ENCODE results near the gene PILRA. TPM values are rescaled to one million over a fixed set of nuclear protein-coding genes. Genes with fewer than 3 reads are reported as not detected.

Gene PILRA
- total and polyA plus RNA-seq, 12 donors, result 3.2 to 18.9 (median 12.0) TPM

GRCh38 chr7:100429637-100430492, 56.6 kb downstream of the PILRA start, which contains the start of gene MEPCE:
Gene MEPCE (plus strand): TSS chr7:100429831. CDS start chr7:100430019, 188 bp downstream.
- Histone ChIP-seq H3K4me3 (peak within 1 kb of the TSS; percentile 86 to 99 (median 96)), H3K4me1 (replicated peaks in 1 of 2) (peaks cover 22 to 50% of the 10 kb centered on the region in 2 donors), H3K27ac (peak within 1 kb of the TSS; percentile 95 to 100 (median 98)), H3K9me3 (replicated peaks in 1 of 3) (no peaks in the 10 kb centered on the region), H3K27me3 (no peaks in the 10 kb centered on the region), H3K36me3 (replicated peaks in 1 of 2) (peaks cover 0 to 28% of the 10 kb centered on the region in 2 donors)
- WGBS, 4 donors, result 0 to 1% (median 0%) methylated on average over 1 to 95 of the region's 95 CpGs
- TF ChIP-seq, protein P1, sequence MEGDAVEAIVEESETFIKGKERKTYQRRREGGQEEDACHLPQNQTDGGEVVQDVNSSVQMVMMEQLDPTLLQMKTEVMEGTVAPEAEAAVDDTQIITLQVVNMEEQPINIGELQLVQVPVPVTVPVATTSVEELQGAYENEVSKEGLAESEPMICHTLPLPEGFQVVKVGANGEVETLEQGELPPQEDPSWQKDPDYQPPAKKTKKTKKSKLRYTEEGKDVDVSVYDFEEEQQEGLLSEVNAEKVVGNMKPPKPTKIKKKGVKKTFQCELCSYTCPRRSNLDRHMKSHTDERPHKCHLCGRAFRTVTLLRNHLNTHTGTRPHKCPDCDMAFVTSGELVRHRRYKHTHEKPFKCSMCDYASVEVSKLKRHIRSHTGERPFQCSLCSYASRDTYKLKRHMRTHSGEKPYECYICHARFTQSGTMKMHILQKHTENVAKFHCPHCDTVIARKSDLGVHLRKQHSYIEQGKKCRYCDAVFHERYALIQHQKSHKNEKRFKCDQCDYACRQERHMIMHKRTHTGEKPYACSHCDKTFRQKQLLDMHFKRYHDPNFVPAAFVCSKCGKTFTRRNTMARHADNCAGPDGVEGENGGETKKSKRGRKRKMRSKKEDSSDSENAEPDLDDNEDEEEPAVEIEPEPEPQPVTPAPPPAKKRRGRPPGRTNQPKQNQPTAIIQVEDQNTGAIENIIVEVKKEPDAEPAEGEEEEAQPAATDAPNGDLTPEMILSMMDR (IDR thresholded peaks at IDR 0.05), result no peak
- TF ChIP-seq POLR2A (IDR thresholded peaks at IDR 0.05), result peak; percentile 45 to 51
- DNase-seq, result peak; percentile 95 to 99 (median 97)
- intact Hi-C loops (cut with DNase I), result no loop called here

DNA sequence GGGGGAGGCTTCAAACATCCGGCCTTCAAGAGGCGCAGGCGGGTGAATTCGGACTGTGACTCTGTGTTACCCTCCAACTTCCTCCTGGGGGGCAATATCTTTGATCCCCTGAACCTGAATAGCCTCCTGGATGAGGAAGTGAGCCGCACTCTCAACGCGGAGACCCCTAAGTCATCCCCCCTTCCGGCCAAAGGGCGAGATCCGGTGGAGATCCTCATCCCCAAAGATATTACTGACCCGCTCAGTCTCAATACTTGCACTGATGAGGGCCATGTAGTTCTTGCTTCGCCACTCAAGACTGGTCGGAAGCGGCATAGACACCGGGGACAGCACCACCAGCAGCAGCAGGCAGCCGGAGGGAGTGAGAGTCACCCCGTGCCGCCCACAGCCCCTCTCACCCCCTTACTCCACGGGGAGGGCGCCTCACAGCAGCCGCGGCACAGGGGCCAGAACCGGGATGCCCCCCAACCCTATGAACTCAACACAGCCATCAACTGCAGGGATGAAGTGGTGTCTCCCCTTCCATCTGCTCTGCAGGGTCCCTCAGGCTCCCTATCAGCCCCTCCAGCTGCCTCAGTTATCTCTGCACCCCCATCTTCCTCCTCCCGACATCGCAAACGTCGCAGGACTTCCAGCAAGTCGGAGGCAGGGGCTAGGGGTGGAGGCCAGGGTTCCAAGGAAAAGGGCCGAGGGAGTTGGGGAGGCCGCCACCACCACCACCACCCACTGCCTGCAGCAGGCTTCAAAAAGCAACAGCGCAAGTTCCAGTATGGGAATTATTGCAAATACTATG, 57.4 kb downstream of the PILRA start:
- Histone ChIP-seq H3K27ac (peak overlapping the region in 4 of 5 donors; percentile 97 to 100 (median 99)), H3K27me3 (no peaks in the 10 kb centered on the region), H3K36me3 (replicated peaks in 1 of 2) (peaks cover 0 to 29% of the 10 kb centered on the region in 2 donors), H3K4me1 (replicated peaks in 1 of 2) (peaks cover 29 to 57% of the 10 kb centered on the region in 2 donors), H3K4me3 (peak overlapping the region in 3 of 4 donors; percentile 86 to 99 (median 92)), H3K9me3 (replicated peaks in 1 of 3) (no peaks in the 10 kb centered on the region)
- 20 to 28% (median 22%) methylated on average over 24 to 31 of the region's 31 CpGs for WGBS, 4 donors
- intact Hi-C loops (cut with DNase I), result no loop called here
- peak in 3 of 7 donors; percentile 44 to 54 (median 50) for DNase-seq
- TF ChIP-seq, protein P1 (IDR thresholded peaks at IDR 0.05), result no peak
- no peak for TF ChIP-seq POLR2A (IDR thresholded peaks at IDR 0.05)

GRCh38 chr7:100431286-100431735, 58.0 kb downstream of the PILRA start:
- no peaks in the 10 kb centered on the region for H3K27me3 ChIP-seq
- WGBS, 4 donors, result 87 to 94% (median 91%) methylated on average over 8 to 23 of the region's 23 CpGs
- no peaks in the 10 kb centered on the region for H3K9me3 ChIP-seq (replicated peaks in 1 of 3)
- intact Hi-C loops (cut with DNase I), result no loop called here
- TF ChIP-seq, protein P1 (IDR thresholded peaks at IDR 0.05), result no peak
- TF ChIP-seq POLR2A (IDR thresholded peaks at IDR 0.05), result no peak
- peaks cover 29 to 57% of the 10 kb centered on the region in 2 donors for H3K4me1 ChIP-seq (replicated peaks in 1 of 2)
- peak overlapping the region in 3 of 5 donors; percentile 97 to 100 (median 100) for H3K27ac ChIP-seq
- H3K4me3 ChIP-seq, result no peak overlapping the region
- peaks cover 0 to 29% of the 10 kb centered on the region in 2 donors for H3K36me3 ChIP-seq (replicated peaks in 1 of 2)
- peak in 2 of 7 donors; percentile 10 to 54 for DNase-seq

DNA sequence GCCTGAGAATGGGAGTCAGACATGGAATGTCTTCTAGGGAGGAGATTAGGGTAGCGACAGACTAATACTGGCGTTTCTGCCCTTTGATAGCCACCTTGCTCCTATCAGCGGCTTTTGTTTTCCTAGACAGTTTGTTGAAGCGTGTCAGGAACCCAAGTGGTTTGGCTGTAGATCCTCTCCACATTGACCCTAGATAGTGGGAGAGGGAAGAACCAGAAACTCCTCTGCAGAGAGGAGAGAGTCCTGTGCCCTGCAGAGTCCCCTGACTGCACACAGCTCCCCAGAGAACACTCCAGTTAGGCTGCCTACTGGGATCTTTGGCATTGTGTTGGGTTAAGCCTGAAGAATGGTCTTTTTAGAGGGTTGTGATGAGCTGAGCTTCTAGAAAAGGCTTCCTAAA, 58.8 kb downstream of the PILRA start:
- Histone ChIP-seq H3K4me3 (no peak overlapping the region), H3K27ac (peak overlapping the region in 1 of 5 donors; percentile 97)

More for the DNA sequence above, 58.8 kb downstream of the PILRA start:
- peaks cover 29 to 57% of the 10 kb centered on the region in 2 donors for H3K4me1 ChIP-seq (replicated peaks in 1 of 2)
- WGBS, 4 donors, result 87 to 93% (median 90%) methylated on average over 4 of the region's 4 CpGs
- no peaks in the 10 kb centered on the region for H3K9me3 ChIP-seq (replicated peaks in 1 of 3)
- TF ChIP-seq POLR2A (IDR thresholded peaks at IDR 0.05), result no peak
- TF ChIP-seq, protein P1 (IDR thresholded peaks at IDR 0.05), result no peak
- no peak for DNase-seq
- H3K36me3 ChIP-seq (replicated peaks in 1 of 2), result peaks cover 0 to 29% of the 10 kb centered on the region in 2 donors
- H3K27me3 ChIP-seq, result no peaks in the 10 kb centered on the region
- intact Hi-C loops (cut with DNase I), result no loop called here

Data from adrenal gland (tissue), 12 donors.